Thyroid gland (tissue), 4 donors: ENCODE data around the gene APBB2.

ENCODE experiments used
- POLR2A ChIP-seq, 2 donors: fragments of 450-650 bp; IDR thresholded peaks; one replicate each; pipeline ENCODE4 v1.6.1; 2017; ENCODE audit warnings: antibody characterized with exemption in 2 of 2, mild to moderate bottlenecking in 2 of 2, moderate library complexity in 1 of 2
- TF ChIP-seq, protein P1 (sequence below), 6 experiments: fragments of 200-600 bp in 3 of 6; fragments of 450-650 bp in 3 of 6; sonication (generic) in 3 of 6; IDR thresholded peaks; one replicate each; pipeline ENCODE4 v1.5.1; 2016 to 2019; ENCODE audit warnings: antibody characterized with exemption in 6 of 6, mild to moderate bottlenecking in 2 of 6, inconsistent platforms in 1 of 6, moderate library complexity in 1 of 6

DNA sequence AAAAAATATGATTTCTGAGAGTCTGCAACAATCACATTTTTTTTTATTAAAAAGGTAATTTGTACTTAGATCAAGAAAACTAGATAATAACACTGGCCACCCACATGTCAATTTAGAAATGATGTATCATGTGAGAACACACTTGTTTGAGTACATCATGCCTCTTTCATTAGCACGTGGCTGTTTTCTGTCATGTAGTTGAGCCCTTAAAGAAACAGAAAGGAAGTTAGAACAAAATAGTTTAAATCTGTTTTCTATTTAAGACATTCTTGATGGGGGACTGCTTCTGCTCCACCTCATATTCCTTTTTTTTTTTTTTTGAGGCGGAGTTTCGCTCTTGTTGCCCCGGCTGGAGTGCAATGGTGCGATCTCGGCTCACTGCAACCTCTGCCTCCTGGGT is 257.1 kb downstream of the APBB2 start:
- no peak for TF ChIP-seq POLR2A (IDR thresholded peaks at IDR 0.05)
- TF ChIP-seq, protein P1, sequence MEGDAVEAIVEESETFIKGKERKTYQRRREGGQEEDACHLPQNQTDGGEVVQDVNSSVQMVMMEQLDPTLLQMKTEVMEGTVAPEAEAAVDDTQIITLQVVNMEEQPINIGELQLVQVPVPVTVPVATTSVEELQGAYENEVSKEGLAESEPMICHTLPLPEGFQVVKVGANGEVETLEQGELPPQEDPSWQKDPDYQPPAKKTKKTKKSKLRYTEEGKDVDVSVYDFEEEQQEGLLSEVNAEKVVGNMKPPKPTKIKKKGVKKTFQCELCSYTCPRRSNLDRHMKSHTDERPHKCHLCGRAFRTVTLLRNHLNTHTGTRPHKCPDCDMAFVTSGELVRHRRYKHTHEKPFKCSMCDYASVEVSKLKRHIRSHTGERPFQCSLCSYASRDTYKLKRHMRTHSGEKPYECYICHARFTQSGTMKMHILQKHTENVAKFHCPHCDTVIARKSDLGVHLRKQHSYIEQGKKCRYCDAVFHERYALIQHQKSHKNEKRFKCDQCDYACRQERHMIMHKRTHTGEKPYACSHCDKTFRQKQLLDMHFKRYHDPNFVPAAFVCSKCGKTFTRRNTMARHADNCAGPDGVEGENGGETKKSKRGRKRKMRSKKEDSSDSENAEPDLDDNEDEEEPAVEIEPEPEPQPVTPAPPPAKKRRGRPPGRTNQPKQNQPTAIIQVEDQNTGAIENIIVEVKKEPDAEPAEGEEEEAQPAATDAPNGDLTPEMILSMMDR (IDR thresholded peaks at IDR 0.05) = no peak
